ENCODE data around the gene C10orf95. TPM values are rescaled to one million over a fixed set of nuclear protein-coding genes. Genes with fewer than 3 reads are reported as not detected.

Gene C10orf95
- total RNA-seq, 6 donors from 2014 or later = 5.9 to 27.5 (median 15.1) TPM

- TF ChIP-seq POLR2AphosphoS5 (IDR thresholded peaks at IDR 0.05) (no peak), EP300 (IDR thresholded peaks at IDR 0.05) (no peak), POLR2A (IDR thresholded peaks at IDR 0.05) (no peak)
- TF ChIP-seq, protein P1, sequence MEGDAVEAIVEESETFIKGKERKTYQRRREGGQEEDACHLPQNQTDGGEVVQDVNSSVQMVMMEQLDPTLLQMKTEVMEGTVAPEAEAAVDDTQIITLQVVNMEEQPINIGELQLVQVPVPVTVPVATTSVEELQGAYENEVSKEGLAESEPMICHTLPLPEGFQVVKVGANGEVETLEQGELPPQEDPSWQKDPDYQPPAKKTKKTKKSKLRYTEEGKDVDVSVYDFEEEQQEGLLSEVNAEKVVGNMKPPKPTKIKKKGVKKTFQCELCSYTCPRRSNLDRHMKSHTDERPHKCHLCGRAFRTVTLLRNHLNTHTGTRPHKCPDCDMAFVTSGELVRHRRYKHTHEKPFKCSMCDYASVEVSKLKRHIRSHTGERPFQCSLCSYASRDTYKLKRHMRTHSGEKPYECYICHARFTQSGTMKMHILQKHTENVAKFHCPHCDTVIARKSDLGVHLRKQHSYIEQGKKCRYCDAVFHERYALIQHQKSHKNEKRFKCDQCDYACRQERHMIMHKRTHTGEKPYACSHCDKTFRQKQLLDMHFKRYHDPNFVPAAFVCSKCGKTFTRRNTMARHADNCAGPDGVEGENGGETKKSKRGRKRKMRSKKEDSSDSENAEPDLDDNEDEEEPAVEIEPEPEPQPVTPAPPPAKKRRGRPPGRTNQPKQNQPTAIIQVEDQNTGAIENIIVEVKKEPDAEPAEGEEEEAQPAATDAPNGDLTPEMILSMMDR (IDR thresholded peaks at IDR 0.05) = no peak
- Histone ChIP-seq H3K9me3 (no peaks in the 10 kb centered on the region), H3K36me3 (peaks cover 10 to 53% (median 41%) of the 10 kb centered on the region in 4 donors), H3K27me3 (peaks cover 0 to under 1% (median 0%) of the 10 kb centered on the region in 4 donors), H3K4me3 (no peak overlapping the region), H3K4me1 (peaks cover 19 to 30% (median 22%) of the 10 kb centered on the region in 4 donors), H3K27ac (no peak overlapping the region)
- 88 to 95% methylated on average over 5 of the region's 5 CpGs for WGBS, 2 donors
- peak in 1 of 2 donors; percentile 50 for DNase-seq
- ATAC-seq (ENCODE audit: low FRiP score in 2 of 2) = no peak
Observed at GRCh38 chr10:102402512-102402896, 48.8 kb downstream of the C10orf95 start.

DNA sequence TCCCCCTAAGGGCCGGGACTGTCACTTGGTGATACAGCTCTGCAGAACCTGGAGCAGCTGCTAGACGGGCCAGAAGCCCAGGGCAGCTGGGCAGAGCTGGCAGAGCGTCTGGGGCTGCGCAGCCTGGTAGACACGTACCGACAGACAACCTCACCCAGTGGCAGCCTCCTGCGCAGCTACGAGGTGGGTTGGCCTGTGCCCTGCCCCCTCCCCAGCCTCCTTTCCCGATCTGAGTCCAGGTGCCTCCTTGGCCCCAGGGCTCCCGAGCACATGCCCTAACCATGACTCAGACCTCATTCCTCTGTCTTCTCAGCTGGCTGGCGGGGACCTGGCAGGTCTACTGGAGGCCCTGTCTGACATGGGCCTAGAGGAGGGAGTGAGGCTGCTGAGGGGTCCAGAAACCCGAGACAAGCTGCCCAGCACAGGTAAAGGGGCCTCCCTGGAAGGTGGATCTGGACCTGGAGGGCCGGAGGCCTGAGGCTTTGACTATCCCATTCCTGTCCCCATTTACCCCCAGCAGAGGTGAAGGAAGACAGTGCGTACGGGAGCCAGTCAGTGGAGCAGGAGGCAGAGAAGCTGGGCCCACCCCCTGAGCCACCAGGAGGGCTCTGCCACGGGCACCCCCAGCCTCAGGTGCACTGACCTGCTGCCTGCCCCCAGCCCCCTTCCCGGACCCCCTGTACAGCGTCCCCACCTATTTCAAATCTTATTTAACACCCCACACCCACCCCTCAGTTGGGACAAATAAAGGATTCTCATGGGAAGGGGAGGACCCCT, 49.4 kb downstream of the C10orf95 start:
- peaks cover 25 to 36% (median 28%) of the 10 kb centered on the region in 4 donors for H3K4me1 ChIP-seq
- H3K9me3 ChIP-seq = no peaks in the 10 kb centered on the region
- TF ChIP-seq, protein P1 (IDR thresholded peaks at IDR 0.05) = no peak
- no peak for TF ChIP-seq POLR2AphosphoS5 (IDR thresholded peaks at IDR 0.05)
- TF ChIP-seq POLR2A (IDR thresholded peaks at IDR 0.05) = no peak
- no peak for TF ChIP-seq EP300 (IDR thresholded peaks at IDR 0.05)
- WGBS, 2 donors = 93 to 95% methylated on average over 11 to 18 of the region's 18 CpGs
- no peak overlapping the region for H3K27ac ChIP-seq
- DNase-seq = no peak
- no peaks in the 10 kb centered on the region for H3K27me3 ChIP-seq
- peaks cover 10 to 58% (median 45%) of the 10 kb centered on the region in 4 donors for H3K36me3 ChIP-seq
- no peak overlapping the region for H3K4me3 ChIP-seq
- no peak for ATAC-seq (ENCODE audit: low FRiP score in 2 of 2)

- TF ChIP-seq, protein P1 (IDR thresholded peaks at IDR 0.05) = no peak
- no peak for TF ChIP-seq POLR2A (IDR thresholded peaks at IDR 0.05)
- no peak for TF ChIP-seq EP300 (IDR thresholded peaks at IDR 0.05)
- TF ChIP-seq POLR2AphosphoS5 (IDR thresholded peaks at IDR 0.05) = no peak
- H3K9me3 ChIP-seq = no peaks in the 10 kb centered on the region
- H3K4me1 ChIP-seq = peaks cover 31 to 42% (median 34%) of the 10 kb centered on the region in 4 donors
- DNase-seq = no peak
- H3K36me3 ChIP-seq = peaks cover 10 to 59% (median 47%) of the 10 kb centered on the region in 4 donors
- H3K4me3 ChIP-seq = no peak overlapping the region
- no peaks in the 10 kb centered on the region for H3K27me3 ChIP-seq
- WGBS, 2 donors = 89 to 92% methylated on average over 8 of the region's 8 CpGs
- H3K27ac ChIP-seq = no peak overlapping the region
- ATAC-seq (ENCODE audit: low FRiP score in 2 of 2) = no peak
Observed at GRCh38 chr10:102401342-102401654, 50.0 kb downstream of the C10orf95 start.

DNA sequence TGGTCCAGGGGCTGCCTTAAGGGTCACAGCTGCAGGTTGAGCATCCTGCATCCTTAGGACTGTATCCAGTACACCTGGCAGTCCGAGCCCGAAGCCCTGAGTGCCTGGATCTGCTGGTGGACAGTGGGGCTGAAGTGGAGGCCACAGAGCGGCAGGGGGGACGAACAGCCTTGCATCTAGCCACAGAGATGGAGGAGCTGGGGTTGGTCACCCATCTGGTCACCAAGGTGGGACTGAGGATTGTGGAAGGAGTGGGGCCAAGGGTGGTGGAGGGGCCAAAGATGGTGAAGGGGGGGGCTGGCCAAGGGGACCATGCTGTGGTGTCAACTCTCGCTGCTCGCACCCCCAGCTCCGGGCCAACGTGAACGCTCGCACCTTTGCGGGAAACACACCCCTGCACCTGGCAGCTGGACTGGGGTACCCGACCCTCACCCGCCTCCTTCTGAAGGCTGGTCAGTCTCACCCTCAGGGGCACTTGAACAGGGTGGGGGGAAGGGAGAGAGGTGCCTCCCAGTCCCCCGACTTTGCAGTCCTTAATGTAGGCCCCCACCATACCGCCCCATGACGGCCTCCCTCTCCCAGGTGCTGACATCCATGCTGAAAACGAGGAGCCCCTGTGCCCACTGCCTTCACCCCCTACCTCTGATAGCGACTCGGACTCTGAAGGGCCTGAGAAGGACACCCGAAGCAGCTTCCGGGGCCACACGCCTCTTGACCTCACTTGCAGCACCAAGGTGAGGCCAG, 50.6 kb downstream of the C10orf95 start:
- TF ChIP-seq POLR2AphosphoS5 (IDR thresholded peaks at IDR 0.05) (no peak), EP300 (IDR thresholded peaks at IDR 0.05) (no peak), POLR2A (IDR thresholded peaks at IDR 0.05) (no peak)
- TF ChIP-seq, protein P1 (IDR thresholded peaks at IDR 0.05) = no peak
- Histone ChIP-seq H3K27ac (no peak overlapping the region), H3K9me3 (no peaks in the 10 kb centered on the region), H3K36me3 (peaks cover 10 to 59% (median 47%) of the 10 kb centered on the region in 4 donors), H3K27me3 (no peaks in the 10 kb centered on the region), H3K4me1 (peaks cover 35 to 47% (median 39%) of the 10 kb centered on the region in 4 donors), H3K4me3 (no peak overlapping the region)
- no peak for ATAC-seq (ENCODE audit: low FRiP score in 2 of 2)
- WGBS, 2 donors = 90 to 93% methylated on average over 16 to 22 of the region's 22 CpGs
- DNase-seq = no peak
